HS-5 (cell line): Measurements from ENCODE around the gene PRSS12.
"Not testable (repeated sequence)": the region's sequence is repeated elsewhere in the genome, so short reads cannot be mapped to it uniquely, and the experiment has no call there.

ENCODE experiments used
- DNase-seq: peaks from one replicate; pipeline ENCODE4 v3.0.0-alpha.2; 2012; ENCODE audit warnings: low read depth

The PRSS12 gene

DNA sequence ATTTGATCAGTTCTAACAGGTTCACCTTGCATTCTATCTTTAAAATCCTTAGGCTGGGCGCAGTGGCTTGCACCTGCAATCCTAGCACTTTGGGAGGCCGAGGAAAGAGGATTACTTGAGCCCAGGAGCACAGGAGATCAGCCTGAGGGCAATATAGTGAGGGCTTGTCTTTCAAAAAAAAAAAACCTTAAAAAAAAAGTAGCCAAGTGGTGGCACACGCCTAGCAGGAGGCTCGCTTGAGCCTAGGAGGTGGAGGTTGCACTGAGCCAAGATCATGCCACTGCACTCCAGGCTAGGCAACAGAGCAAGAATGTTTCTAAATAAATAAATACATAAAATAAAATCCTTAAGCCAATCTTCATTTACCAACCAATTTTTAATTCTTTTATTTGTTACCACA is 75.6 kb downstream of the PRSS12 start:
- no peak for DNase-seq

- DNase-seq, result no peak
These were observed 76.2 kb downstream of the PRSS12 start for GRCh38 chr4:118276580-118276979.

GRCh38 chr4:118273642-118274041 is 79.2 kb downstream of the PRSS12 start:
- no peak for DNase-seq

DNA sequence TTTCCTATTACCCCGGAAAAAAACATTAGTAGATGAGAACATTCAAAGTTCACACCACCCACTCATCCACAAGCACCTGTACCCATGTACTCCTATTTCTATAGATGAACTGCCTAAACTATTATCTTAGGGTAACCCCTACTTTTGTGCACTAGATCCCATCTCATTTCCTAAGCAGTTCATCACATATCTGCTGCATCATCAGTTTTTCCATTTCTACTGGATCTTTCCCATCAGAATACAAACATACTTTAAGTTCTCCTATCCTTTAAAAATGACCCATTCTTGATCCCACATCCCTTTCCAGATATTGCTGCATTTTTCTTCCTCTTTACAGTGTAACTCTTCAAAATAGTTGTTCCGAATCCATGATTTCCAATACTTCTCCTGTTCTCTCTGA is 81.0 kb downstream of the PRSS12 start:
- DNase-seq, result no peak

GRCh38 chr4:118270492-118270891 is 82.3 kb downstream of the PRSS12 start:
- DNase-seq, result peak; percentile 49

DNA sequence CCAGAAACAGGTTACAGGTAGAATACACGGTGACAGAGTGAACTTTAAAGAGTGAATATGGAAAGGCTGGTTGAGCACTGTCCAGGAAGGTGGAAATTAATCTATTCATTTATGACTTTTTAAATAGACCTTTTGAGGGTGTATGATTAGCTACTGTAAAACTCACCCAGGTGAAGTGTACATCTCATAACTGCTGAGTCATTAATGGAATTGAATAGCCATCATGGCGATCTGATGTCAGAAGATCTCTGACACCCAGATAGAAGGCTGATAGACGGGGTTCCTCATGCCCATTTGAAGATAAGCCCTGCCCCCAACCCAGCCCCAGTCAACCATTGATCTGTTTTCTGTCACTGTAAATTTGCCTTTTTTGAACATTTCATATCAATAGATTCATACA is 84.0 kb downstream of the PRSS12 start:
- no peak for DNase-seq

GRCh38 chr4:118266145-118266496 is 86.7 kb downstream of the PRSS12 start:
- not testable (repeated sequence) for DNase-seq

GRCh38 chr4:118265312-118266144 is 87.3 kb downstream of the PRSS12 start:
- DNase-seq, result no peak

- DNase-seq, result no peak
These were observed 88.7 kb downstream of the PRSS12 start for GRCh38 chr4:118264096-118264495.

GRCh38 chr4:118260309-118260708 is 92.5 kb downstream of the PRSS12 start:
- no peak for DNase-seq

DNA sequence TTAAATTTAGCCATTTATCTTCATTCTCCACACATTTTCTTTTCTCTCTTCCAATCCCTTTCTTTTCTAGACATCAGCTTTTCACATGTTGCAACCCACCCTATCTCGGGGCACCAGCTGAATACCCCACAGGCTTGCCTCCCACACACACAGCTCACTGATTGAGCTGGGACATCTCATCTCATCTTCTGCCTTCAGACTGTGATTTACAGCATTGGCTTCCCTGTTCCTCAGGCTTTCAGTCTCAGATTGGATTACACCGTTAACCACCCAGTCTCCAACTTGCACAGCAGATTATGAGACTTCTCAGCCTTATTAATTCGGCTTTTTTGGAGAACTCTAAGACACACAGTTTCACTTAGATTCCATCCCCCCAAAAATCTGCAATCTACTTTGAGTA is 93.7 kb downstream of the PRSS12 start:
- DNase-seq, result no peak

DNA sequence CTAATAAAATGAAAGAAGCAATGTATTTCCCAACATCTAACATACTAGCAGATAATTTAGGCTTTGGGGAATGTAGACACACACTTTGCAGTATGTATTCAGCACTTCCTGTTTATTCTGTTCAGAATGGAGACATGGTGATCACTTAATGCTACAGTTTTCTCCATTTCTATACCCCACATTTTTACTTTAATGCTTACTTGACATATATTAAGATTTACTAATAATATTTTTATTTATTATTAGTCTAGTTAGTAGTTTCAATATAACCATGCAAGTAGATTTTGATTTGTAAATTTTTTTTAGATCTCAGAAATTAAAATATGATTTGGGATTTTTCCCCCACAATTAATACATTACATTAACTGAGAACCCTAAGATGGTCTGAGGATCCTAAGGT is 98.4 kb downstream of the PRSS12 start:
- no peak for DNase-seq

DNA sequence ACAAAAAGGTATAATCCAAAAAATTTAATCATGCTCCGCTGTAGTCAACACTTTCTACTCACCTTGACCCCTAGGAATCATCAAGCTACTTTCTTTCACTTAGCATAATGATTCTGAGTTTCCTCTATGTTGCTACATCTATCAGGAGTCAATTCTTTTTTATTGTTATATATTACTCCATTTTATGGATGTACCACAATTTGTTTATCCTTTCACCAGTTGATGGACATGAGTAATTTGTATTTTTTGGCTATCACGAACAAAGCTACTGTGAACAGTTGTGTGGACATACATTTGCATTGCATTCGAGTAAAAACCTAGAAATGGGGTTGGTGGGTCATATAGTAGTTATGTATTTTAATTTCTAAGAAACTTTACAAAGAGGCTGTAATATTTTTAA is 102.9 kb downstream of the PRSS12 start:
- DNase-seq, result no peak

DNA sequence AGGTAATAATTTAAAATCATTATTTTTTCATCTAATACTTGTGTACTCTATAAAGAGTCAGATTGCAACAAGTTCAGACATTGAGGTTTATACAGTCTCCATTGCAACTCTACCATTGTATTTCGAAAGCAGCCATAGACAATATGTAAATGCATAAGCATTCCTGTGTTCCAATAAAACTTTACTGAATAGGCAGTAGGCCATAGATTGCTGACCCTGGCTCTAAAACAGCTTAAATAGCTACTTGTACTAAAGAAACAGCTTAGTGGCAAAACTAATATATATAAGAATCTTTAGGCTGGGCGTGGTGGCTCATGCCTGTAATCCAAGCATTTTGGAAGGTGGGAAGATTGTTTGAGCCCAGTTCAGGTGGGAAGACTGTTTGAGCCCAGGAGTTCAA is 115.3 kb downstream of the PRSS12 start:
- no peak for DNase-seq

GRCh38 chr4:118235566-118236120 is 117.2 kb downstream of the PRSS12 start:
- no peak for DNase-seq
